ENCODE data around the gene SETD3. TPM values are rescaled to one million over a fixed set of nuclear protein-coding genes. Genes with fewer than 3 reads are reported as not detected.

The SETD3 gene
- total and polyA plus RNA-seq, 2 donors (not counting 1 experiment from before 2014, with no cell fraction given): 30.9 to 38.3 TPM

- Histone ChIP-seq H3K27ac (ENCODE audit: insufficient read depth, low read length) (no peak overlapping the region), H4K20me1 (ENCODE audit: control insufficient read depth, extremely low read depth, insufficient read depth, low read length) (no peaks in the 10 kb centered on the region), H3K4me1 (ENCODE audit: control insufficient read depth, extremely low read depth, insufficient read depth, low read length) (no peaks in the 10 kb centered on the region), H3K9me3 (ENCODE audit: control insufficient read depth, insufficient read depth, low read depth, low read length) (no peaks in the 10 kb centered on the region), H3K79me2 (ENCODE audit: control insufficient read depth, insufficient read depth, low read length) (peaks cover 65% of the 10 kb centered on the region), H3K9ac (ENCODE audit: insufficient read depth, low read length) (no peak overlapping the region), H3K27me3 (ENCODE audit: control insufficient read depth, insufficient read depth, low read length) (no peaks in the 10 kb centered on the region), H3K4me2 (ENCODE audit: extremely low read depth, insufficient read depth, low read length) (no peak overlapping the region), H3K4me3 (replicated peaks in 1 of 4; ENCODE audit: control extremely low read depth in 1 of 4, insufficient read depth in 1 of 4, low read depth in 3 of 4, low read length in 4 of 4) (no peak overlapping the region), H3K36me3 (ENCODE audit: control insufficient read depth, insufficient read depth, low read length) (no peaks in the 10 kb centered on the region), H2AFZ (ENCODE audit: low read length) (no peak overlapping the region)
- TF ChIP-seq CTCF (conservative IDR thresholded peaks at IDR 0.05 in 1 of 2, IDR thresholded peaks at IDR 0.05 in 1 of 2; ENCODE audit: low read depth in 1 of 2, low read length in 2 of 2) (no peak), EZH2 (IDR thresholded peaks at IDR 0.05; ENCODE audit: low read length, missing control alignments) (no peak)
- DNase-seq (ENCODE audit: low read depth in 2 of 2): peak in 1 of 2 donors; percentile 11
Measured at GRCh38 chr14:99476864-99477263, 3.8 kb downstream of the SETD3 start.

- no peaks in the 10 kb centered on the region for H3K27me3 ChIP-seq (ENCODE audit: control insufficient read depth, insufficient read depth, low read length)
- TF ChIP-seq CTCF (conservative IDR thresholded peaks at IDR 0.05 in 1 of 2, IDR thresholded peaks at IDR 0.05 in 1 of 2; ENCODE audit: low read depth in 1 of 2, low read length in 2 of 2): no peak
- no peak for TF ChIP-seq EZH2 (IDR thresholded peaks at IDR 0.05; ENCODE audit: low read length, missing control alignments)
- no peaks in the 10 kb centered on the region for H3K36me3 ChIP-seq (ENCODE audit: control insufficient read depth, insufficient read depth, low read length)
- no peak overlapping the region for H2AFZ ChIP-seq (ENCODE audit: low read length)
- H3K9me3 ChIP-seq (ENCODE audit: control insufficient read depth, insufficient read depth, low read depth, low read length): no peaks in the 10 kb centered on the region
- no peak overlapping the region for H3K9ac ChIP-seq (ENCODE audit: insufficient read depth, low read length)
- DNase-seq (ENCODE audit: low read depth in 2 of 2): no peak
- no peak overlapping the region for H3K4me3 ChIP-seq (replicated peaks in 1 of 4; ENCODE audit: control extremely low read depth in 1 of 4, insufficient read depth in 1 of 4, low read depth in 3 of 4, low read length in 4 of 4)
- no peak overlapping the region for H3K27ac ChIP-seq (ENCODE audit: insufficient read depth, low read length)
- no peak overlapping the region for H3K4me2 ChIP-seq (ENCODE audit: extremely low read depth, insufficient read depth, low read length)
- H4K20me1 ChIP-seq (ENCODE audit: control insufficient read depth, extremely low read depth, insufficient read depth, low read length): no peaks in the 10 kb centered on the region
- H3K79me2 ChIP-seq (ENCODE audit: control insufficient read depth, insufficient read depth, low read length): peaks cover 67% of the 10 kb centered on the region
- no peaks in the 10 kb centered on the region for H3K4me1 ChIP-seq (ENCODE audit: control insufficient read depth, extremely low read depth, insufficient read depth, low read length)
Measured at GRCh38 chr14:99475660-99476059, 5.0 kb downstream of the SETD3 start.

- Histone ChIP-seq H3K79me2 (ENCODE audit: control insufficient read depth, insufficient read depth, low read length) (peaks cover 70% of the 10 kb centered on the region), H3K4me1 (ENCODE audit: control insufficient read depth, extremely low read depth, insufficient read depth, low read length) (no peaks in the 10 kb centered on the region), H4K20me1 (ENCODE audit: control insufficient read depth, extremely low read depth, insufficient read depth, low read length) (no peaks in the 10 kb centered on the region), H3K27ac (ENCODE audit: insufficient read depth, low read length) (no peak overlapping the region), H3K9ac (ENCODE audit: insufficient read depth, low read length) (no peak overlapping the region), H3K27me3 (ENCODE audit: control insufficient read depth, insufficient read depth, low read length) (no peaks in the 10 kb centered on the region), H2AFZ (ENCODE audit: low read length) (no peak overlapping the region), H3K4me2 (ENCODE audit: extremely low read depth, insufficient read depth, low read length) (peak overlapping the region; percentile 40), H3K4me3 (replicated peaks in 1 of 4; ENCODE audit: control extremely low read depth in 1 of 4, insufficient read depth in 1 of 4, low read depth in 3 of 4, low read length in 4 of 4) (no peak overlapping the region), H3K9me3 (ENCODE audit: control insufficient read depth, insufficient read depth, low read depth, low read length) (no peaks in the 10 kb centered on the region), H3K36me3 (ENCODE audit: control insufficient read depth, insufficient read depth, low read length) (no peaks in the 10 kb centered on the region)
- peak; percentile 16 to 32 for DNase-seq (ENCODE audit: low read depth in 2 of 2)
- TF ChIP-seq CTCF (conservative IDR thresholded peaks at IDR 0.05 in 1 of 2, IDR thresholded peaks at IDR 0.05 in 1 of 2; ENCODE audit: low read depth in 1 of 2, low read length in 2 of 2): peak in 1 of 2 donors; percentile 4
- no peak for TF ChIP-seq EZH2 (IDR thresholded peaks at IDR 0.05; ENCODE audit: low read length, missing control alignments)
Measured at GRCh38 chr14:99475179-99475578, 5.5 kb downstream of the SETD3 start.
